GM21825 (cell line): Measurements from ENCODE around the gene PRSS27.
"Not testable (repeated sequence)": the region's sequence is repeated elsewhere in the genome, so short reads cannot be mapped to it uniquely, and the experiment has no call there.

Experiments
- ATAC-seq: cut with Tn5 transposase; IDR thresholded peaks from one replicate; pipeline ENCODE4 v1.9.1; 2021; ENCODE audit warnings: mild to moderate bottlenecking, moderate library complexity; ENCODE audit not compliant: unreplicated experiment

The PRSS27 gene

DNA sequence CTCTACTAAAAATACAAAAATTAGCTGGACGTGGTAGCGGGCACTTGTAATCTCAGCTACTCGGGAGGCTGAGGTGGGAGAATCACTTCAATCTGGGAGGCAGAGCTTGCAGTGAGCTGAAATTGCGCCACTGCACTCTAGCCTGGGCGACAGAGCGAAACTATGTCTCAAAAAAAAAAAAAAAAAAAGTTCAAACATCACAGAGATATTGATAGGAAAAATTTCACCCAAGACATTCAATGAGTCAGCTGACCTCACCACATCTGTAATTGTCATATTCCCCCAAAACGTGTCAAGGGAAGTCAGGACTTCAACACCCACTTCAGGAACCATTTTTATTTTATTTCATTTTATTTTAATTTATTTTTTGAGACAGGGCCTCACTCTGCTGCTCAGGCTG, 8.0 kb upstream of the PRSS27 start:
- ATAC-seq, result no peak

DNA sequence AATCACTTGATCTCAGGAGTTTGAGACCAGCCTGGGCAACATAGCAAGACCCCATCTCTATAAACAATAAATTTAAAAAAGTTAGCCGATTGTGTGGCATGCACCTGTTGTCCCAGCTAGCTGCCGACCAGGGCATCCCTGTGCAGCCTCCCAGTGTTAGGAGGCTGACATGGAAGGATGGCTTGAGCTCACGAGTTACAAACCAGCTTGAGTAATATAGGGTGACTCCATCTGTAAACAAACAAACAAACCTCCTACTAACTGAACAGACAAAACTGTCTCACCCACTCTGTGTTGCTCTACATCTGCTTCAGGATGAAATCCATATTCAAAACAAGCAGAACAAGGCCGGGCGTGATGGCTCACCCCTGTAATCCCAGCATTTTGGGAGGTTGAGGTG, 6.9 kb upstream of the PRSS27 start:
- no peak for ATAC-seq

DNA sequence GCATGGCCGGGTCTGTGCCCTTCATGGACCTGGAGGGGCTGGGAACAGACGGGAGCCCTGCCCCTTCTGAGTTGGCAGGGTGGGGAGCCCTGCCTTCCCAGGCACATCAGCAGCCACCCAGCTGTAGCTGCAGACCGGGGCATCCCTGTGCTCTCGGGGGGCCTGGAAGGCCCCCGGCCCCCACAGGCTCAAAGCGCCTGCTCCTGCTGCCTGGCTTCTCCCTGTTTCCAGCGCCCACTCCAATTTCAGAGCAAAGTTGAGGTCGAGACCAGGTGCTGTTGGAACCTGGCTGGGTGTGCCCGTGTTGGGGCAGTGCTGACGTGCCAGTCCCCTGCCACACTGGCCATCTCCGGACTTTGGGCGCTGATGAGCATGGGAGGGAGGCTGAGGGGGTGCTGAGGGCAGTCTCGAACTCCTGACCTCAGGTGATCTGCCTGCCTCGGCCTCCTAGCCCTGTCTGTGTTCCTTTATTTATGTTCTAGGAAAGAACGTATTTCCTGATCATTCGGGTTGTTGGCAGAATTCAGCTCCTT, 4.9 kb upstream of the PRSS27 start:
- ATAC-seq, result no peak

DNA sequence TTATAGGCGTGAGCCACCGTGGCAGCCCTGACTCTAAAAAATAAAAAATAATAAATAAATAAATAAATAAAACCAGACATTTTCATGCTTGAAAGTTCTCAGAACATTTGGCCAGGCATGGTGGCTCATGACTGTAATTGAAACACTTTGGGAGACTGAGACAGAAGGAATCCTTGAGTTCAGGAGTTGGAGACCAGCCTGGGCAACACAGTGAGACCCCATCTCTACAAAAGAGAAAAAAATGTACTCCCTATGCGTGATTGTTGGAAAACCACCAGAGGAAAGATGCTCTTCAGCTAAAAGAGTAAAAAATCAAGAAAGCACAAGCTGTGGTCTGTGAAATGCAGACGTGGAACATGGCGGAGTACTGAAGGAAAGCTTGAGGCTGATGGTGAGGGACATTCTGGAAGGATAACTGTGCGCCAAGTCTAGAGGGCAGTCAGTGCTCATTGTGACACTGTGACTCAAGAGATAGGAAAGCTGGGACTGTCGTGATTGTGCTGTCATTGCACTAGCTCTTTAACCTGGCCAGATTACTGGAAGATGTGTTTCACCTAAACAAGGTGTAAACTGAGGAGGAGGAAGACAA, 4.2 kb upstream of the PRSS27 start:
- no peak for ATAC-seq

DNA sequence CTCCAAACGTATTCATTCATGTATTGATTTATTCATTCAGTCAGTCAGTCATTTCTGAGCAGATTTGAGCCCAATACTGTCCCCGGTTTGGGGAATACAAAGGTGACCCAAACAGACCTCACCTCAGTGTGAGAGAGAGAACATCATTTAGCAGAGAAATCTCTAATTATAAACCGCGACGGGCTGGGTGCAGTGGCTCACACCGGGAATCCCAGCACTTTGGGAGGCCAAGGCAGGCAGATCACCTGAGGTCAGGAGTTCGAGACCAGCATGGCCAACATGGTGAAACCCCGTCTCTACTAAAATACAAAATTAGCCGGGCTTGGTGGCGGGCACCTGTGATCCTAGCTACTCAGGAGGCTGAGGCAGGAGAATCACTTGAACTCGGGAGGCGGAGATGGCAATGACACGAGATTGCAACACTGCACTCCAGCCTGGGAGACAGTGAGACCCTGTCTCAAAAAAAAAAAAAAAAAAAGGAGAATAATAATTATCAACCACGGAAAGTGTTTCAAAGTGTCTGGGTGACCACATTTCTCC, 1.7 kb upstream of the PRSS27 start:
- not testable (repeated sequence) for ATAC-seq

GRCh38 chr16:2720719-2721633, 952 bp upstream of the PRSS27 start:
- ATAC-seq, result peak; percentile 76

GRCh38 chr16:2719328-2720063, 528 bp downstream of the PRSS27 start:
- ATAC-seq, result no peak

- no peak for ATAC-seq
Measured at GRCh38 chr16:2717383-2718263, 2.4 kb downstream of the PRSS27 start.

GRCh38 chr16:2716948-2717347, 3.1 kb downstream of the PRSS27 start:
- ATAC-seq, result no peak

- ATAC-seq, result no peak
Measured at GRCh38 chr16:2715966-2716885, 3.8 kb downstream of the PRSS27 start.

DNA sequence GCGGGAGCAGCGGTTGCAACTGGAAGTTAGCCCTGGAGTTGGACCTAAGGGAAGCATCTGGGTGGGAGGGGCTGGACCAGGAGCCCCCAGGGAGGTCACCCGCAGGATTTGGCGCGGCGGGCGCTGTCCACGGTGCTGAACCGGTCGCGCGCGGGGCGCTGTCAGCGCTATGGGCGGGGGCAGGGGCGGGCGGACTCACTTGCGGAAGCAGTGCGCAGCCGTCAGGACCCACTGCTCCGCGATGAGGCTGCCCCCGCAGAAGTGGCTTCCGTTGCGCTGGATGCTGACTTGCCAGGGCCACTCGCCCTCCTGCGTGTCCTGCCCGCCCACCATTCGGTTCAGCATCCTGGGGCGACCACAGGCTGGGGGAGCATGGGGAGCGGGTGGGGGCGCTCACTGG, 4.5 kb downstream of the PRSS27 start:
- ATAC-seq, result no peak

DNA sequence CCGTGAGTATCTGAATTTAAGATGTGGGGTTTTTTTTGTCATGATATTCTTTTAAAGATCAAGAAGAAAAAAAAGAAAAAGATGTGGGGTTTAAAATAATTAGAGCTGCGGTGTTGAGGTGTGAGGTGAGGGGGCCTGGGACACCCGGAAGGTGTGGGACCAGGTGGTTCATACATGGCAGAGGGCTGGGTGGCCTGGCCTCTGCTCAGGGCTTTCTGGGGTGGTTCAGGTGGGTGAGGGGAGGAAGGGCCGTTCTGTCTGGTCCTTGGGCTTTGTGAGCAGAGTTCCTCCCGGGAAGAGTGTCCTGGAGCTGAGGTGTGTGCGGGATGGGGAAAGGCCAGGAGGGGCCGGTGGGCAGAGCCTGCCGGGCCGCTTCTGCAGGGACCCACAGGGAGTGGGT, 5.0 kb downstream of the PRSS27 start:
- ATAC-seq, result no peak

- no peak for ATAC-seq
Measured at GRCh38 chr16:2713985-2714774, 5.8 kb downstream of the PRSS27 start.

DNA sequence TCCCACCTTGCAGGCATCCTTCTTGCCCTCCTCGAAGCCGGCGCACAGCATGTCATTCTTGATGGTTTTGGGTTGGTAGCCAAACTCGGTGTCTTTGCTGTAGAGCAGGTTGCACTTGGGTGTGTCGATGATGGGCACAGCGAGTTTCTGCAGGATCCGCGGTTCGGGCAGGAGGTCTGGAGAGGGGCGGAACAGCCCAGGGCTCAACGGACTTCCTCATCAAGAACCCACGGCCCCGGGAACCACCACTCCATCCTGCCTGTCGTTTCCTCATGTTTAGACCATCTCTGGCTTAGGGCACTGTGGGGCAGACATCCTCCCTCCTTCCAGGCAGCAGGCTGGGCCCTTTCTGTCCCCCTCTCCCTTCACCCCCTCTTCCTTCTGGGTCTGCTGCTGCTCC, 6.5 kb downstream of the PRSS27 start:
- ATAC-seq, result no peak

DNA sequence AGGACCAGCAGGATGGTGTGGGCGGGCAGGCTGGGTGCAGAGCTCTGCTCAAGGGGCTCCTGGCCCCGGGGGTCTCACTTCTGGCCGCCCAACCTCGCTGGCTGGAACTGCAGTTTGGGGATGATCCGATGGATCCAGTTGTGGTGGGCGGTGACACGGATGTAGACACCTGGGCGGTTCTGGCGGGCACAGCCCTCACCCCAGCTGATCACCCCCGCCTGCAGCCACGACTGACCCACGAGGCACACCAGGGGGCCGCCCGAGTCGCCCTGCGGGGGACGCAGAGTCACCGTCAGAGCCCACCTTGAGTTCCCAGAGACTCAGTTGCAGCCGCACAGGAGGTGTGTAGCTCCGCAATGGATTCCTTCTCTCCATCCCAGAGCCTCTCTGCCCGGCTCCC, 7.5 kb downstream of the PRSS27 start:
- ATAC-seq, result no peak

- no peak for ATAC-seq
Measured at GRCh38 chr16:2712063-2712441, 8.0 kb downstream of the PRSS27 start.

GRCh38 chr16:2711370-2712062, 8.5 kb downstream of the PRSS27 start:
- no peak for ATAC-seq

DNA sequence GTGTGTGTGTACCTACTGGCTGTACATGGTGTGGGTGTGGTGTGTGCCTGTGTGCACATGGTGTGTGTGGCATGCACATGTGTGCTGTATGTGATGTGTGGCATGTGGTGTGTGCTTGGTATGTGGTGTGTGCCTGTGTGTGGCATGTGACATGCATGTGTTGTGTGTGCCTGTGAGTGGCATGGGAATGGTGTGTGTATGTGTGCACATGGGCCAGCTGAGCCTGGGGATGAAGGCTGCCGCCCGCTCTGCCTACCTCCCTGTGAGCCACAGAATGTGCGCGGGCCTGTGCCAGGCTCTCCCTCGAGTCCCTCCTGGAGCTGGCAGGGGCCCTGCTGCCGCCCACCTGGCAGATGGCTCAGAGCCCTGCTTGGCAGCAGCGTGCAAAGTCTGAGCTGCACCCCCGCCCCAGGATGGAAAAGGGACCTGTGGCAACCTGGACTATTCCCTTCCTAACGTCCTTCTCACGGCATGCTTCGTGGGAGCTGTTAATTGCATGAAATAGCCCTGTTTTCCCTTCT, 9.3 kb downstream of the PRSS27 start:
- ATAC-seq, result no peak
